ENCODE results near the gene GORAB. TPM values are rescaled to one million over a fixed set of nuclear protein-coding genes. Genes with fewer than 3 reads are reported as not detected.

Gene GORAB
- polyA plus RNA-seq, 2 of the 4 experiments (the other 2 are of a cell fraction) = 7.5 to 15.1 TPM

- POLR2A ChIA-PET = no interaction called here
- no peak for FAIRE-seq
Measured at GRCh38 chr1:170503665-170504064, 28.3 kb upstream of the GORAB start.

GRCh38 chr1:170510163-170510562, 21.8 kb upstream of the GORAB start:
- DNase-seq (ENCODE audit: low read depth in 1 of 2, low spot score in 1 of 2) = no peak
- no peak for ATAC-seq
- TF ChIP-seq EHF (CRISPR knock-in tag; IDR thresholded peaks at IDR 0.05) = no peak
- TF ChIP-seq HEYL (CRISPR knock-in tag; IDR thresholded peaks at IDR 0.05) = no peak
- TF ChIP-seq CBX8 (IDR thresholded peaks at IDR 0.05) = no peak
- TF ChIP-seq PBX3 (IDR thresholded peaks at IDR 0.05) = no peak
- no peak for TF ChIP-seq FOXS1 (CRISPR knock-in tag; IDR thresholded peaks at IDR 0.05)
- no peak for TF ChIP-seq CEBPB (IDR thresholded peaks at IDR 0.05)
- no peak for TF ChIP-seq HES2 (IDR thresholded peaks at IDR 0.05)
- TF ChIP-seq KDM5A (IDR thresholded peaks at IDR 0.05) = no peak
- TF ChIP-seq POLR2A (IDR thresholded peaks at IDR 0.05; ENCODE audit: low read length) = no peak
- no peak for TF ChIP-seq RAD21 (conservative IDR thresholded peaks at IDR 0.05 in 1 of 2, IDR thresholded peaks at IDR 0.05 in 1 of 2)
- TF ChIP-seq HMGXB4 (CRISPR knock-in tag; IDR thresholded peaks at IDR 0.05; ENCODE audit: borderline replicate concordance) = no peak
- no peak for TF ChIP-seq RCOR1 (IDR thresholded peaks at IDR 0.05; ENCODE audit: low read depth, low read length)
- TF ChIP-seq PHF8 (IDR thresholded peaks at IDR 0.05; ENCODE audit: borderline replicate concordance, low read depth) = no peak
- TF ChIP-seq CHD2 (IDR thresholded peaks at IDR 0.05; ENCODE audit: low read length, partially characterized antibody) = no peak
- no peak for TF ChIP-seq MAX (IDR thresholded peaks at IDR 0.05)
- no peak for TF ChIP-seq CTCF (IDR thresholded peaks at IDR 0.05)
- TF ChIP-seq MAFK (IDR thresholded peaks at IDR 0.05; ENCODE audit: partially characterized antibody) = no peak
- TF ChIP-seq GATA3 (IDR thresholded peaks at IDR 0.05; ENCODE audit: borderline replicate concordance) = no peak
- TF ChIP-seq KDM1A (IDR thresholded peaks at IDR 0.05; ENCODE audit: low read depth) = no peak
- FAIRE-seq = no peak
- Histone ChIP-seq H3K4me3 (no peak overlapping the region), H3K9me3 (no peaks in the 10 kb centered on the region), H3K4me1 (no peaks in the 10 kb centered on the region), H3K4me2 (no peak overlapping the region), H3K27ac (no peak overlapping the region)
- 0% methylated on average over 1 of the region's 1 CpG for WGBS (ENCODE audit: missing lambda C conversion rate)
- ChIA-PET CTCF (no interaction called here), POLR2A (no interaction called here)

More at GRCh38 chr1:170503665-170504064, 28.3 kb upstream of the GORAB start:
- 0% methylated on average over 1 of the region's 1 CpG for WGBS (ENCODE audit: missing lambda C conversion rate)
- ATAC-seq = no peak
- no peak for DNase-seq (ENCODE audit: low read depth in 1 of 2, low spot score in 1 of 2)
- Histone ChIP-seq H3K4me3 (no peak overlapping the region), H3K9me3 (no peaks in the 10 kb centered on the region), H3K27ac (no peak overlapping the region), H3K4me1 (no peaks in the 10 kb centered on the region), H3K4me2 (no peak overlapping the region)
- TF ChIP-seq CEBPB (IDR thresholded peaks at IDR 0.05) = no peak
- no peak for TF ChIP-seq HMGXB4 (CRISPR knock-in tag; IDR thresholded peaks at IDR 0.05; ENCODE audit: borderline replicate concordance)
- no peak for TF ChIP-seq FOXS1 (CRISPR knock-in tag; IDR thresholded peaks at IDR 0.05)
- no peak for TF ChIP-seq TP53 (CRISPR knock-in tag; IDR thresholded peaks at IDR 0.05)
- no peak for TF ChIP-seq HOXB13 (CRISPR knock-in tag; IDR thresholded peaks at IDR 0.05; ENCODE audit: low read depth)
- no peak for TF ChIP-seq HEYL (CRISPR knock-in tag; IDR thresholded peaks at IDR 0.05)
- no peak for TF ChIP-seq EHMT2 (IDR thresholded peaks at IDR 0.05; ENCODE audit: low read depth)
- no peak for TF ChIP-seq ZSCAN20 (CRISPR knock-in tag; IDR thresholded peaks at IDR 0.05)
- TF ChIP-seq ZFP36 (IDR thresholded peaks at IDR 0.05; ENCODE audit: borderline replicate concordance, partially characterized antibody) = no peak
- no peak for TF ChIP-seq EP300 (IDR thresholded peaks at IDR 0.05)
- TF ChIP-seq BHLHE40 (IDR thresholded peaks at IDR 0.05; ENCODE audit: low read depth, low read length) = no peak
- no peak for TF ChIP-seq RNF2 (IDR thresholded peaks at IDR 0.05; ENCODE audit: borderline replicate concordance, low read depth)
- no peak for TF ChIP-seq CHD2 (IDR thresholded peaks at IDR 0.05; ENCODE audit: low read length, partially characterized antibody)
- TF ChIP-seq JUNB (IDR thresholded peaks at IDR 0.05) = no peak
- TF ChIP-seq KDM5A (IDR thresholded peaks at IDR 0.05) = no peak
- TF ChIP-seq CBX8 (IDR thresholded peaks at IDR 0.05) = no peak
- no peak for TF ChIP-seq ZC3H11A (IDR thresholded peaks at IDR 0.05)
- CTCF ChIA-PET = interaction anchor here (1.5 kb wide), 1 partner anchor 12 kb away, joined by 3 read pairs; no protein-coding TSS in a partner anchor
